ENCODE results near the gene CAND2. TPM values are rescaled to one million over a fixed set of nuclear protein-coding genes. Genes with fewer than 3 reads are reported as not detected.

The CAND2 gene
- total and polyA plus RNA-seq, 9 of the 15 experiments (the other 6 are each of a cell fraction or from before 2014, with no cell fraction given) = 0.91 to 14.9 (median 4.3) TPM

DNA sequence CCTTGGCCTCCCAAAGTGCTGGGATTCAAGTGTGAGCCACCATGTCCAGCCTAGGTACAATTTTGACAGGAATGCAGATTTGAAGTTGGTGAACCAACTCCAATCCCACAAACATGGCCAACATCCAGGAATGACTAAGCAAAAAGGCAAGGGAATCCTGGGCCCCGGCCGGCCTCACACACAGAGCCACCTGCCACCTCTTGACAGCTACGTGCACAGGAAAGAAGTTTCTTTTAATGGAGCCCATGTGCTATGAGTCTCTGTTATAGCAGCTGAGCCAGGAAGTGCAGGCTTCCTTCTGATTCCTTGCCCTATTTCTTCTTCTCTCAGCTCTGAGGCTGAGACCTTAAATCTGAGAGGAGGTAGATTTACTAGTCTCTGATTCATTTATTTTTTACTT, 46.3 kb upstream of the CAND2 start (continued):
- TF ChIP-seq MGA (IDR thresholded peaks at IDR 0.05) = peak; percentile 53; the same call in 1 of the 2 replicates
- TF ChIP-seq LEF1 (IDR thresholded peaks at IDR 0.05) = no peak
- no peak for TF ChIP-seq SETDB1 (IDR thresholded peaks at IDR 0.05; ENCODE audit: low read length)
- no peak for TF ChIP-seq STAT5B (CRISPR knock-in tag; IDR thresholded peaks at IDR 0.05)
- no peak for TF ChIP-seq MCM3 (IDR thresholded peaks at IDR 0.05)
- TF ChIP-seq ZNF277 (CRISPR knock-in tag; IDR thresholded peaks at IDR 0.05; ENCODE audit: borderline replicate concordance) = no peak
- no peak for TF ChIP-seq ZBTB49 (CRISPR knock-in tag; IDR thresholded peaks at IDR 0.05; ENCODE audit: borderline replicate concordance)
- no peak for TF ChIP-seq RBM39 (optimal IDR thresholded peaks at IDR 0.05; ENCODE audit: low read depth, low read length)
- TF ChIP-seq MAFF (IDR thresholded peaks at IDR 0.05; ENCODE audit: low read length) = peak; percentile 83
- 0 out of 2 replicates have a peak, but pooled peaks have one; percentile 28 for TF ChIP-seq EHMT2 (IDR thresholded peaks at IDR 0.05)
- no peak for TF ChIP-seq ZNF778 (CRISPR knock-in tag; IDR thresholded peaks at IDR 0.05)

Measured in K562 (cell line).